ENCODE results near the gene NAALADL2. TPM values are rescaled to one million over a fixed set of nuclear protein-coding genes. Genes with fewer than 3 reads are reported as not detected.
"Not testable (repeated sequence)": the region's sequence is repeated elsewhere in the genome, so short reads cannot be mapped to it uniquely, and the experiment has no call there.

NAALADL2 gene
- total RNA-seq, 2 experiments from 2014 or later, result 0.27 TPM; not detected in 1

GRCh38 chr3:175748087-175748730, 889.1 kb downstream of the NAALADL2 start:
- no peaks in the 10 kb centered on the region for H3K4me1 Mint-ChIP-seq
- no peak overlapping the region for H3K4me3 Mint-ChIP-seq
- H3K27ac Mint-ChIP-seq, result no peak overlapping the region
- DNase-seq (no peak), ATAC-seq (no peak)
- ChIA-PET CTCF (no interaction called here), POLR2A (no interaction called here)
- no peaks in the 10 kb centered on the region for H3K27me3 Mint-ChIP-seq
- no peaks in the 10 kb centered on the region for H3K36me3 Mint-ChIP-seq (ENCODE audit: low read depth)
- intact Hi-C loops (cut with DNase I, micrococcal nuclease), result no loop called here
- peaks cover 4% of the 10 kb centered on the region for H3K9me3 Mint-ChIP-seq (ENCODE audit: low read depth)

GRCh38 chr3:175749981-175750380, 890.8 kb downstream of the NAALADL2 start:
- H3K9me3 Mint-ChIP-seq (ENCODE audit: low read depth), result peaks cover under 1% of the 10 kb centered on the region
- CTCF ChIA-PET, result interaction anchor here (1.0 kb wide), 1 partner anchor 8 kb away, joined by 3 read pairs; no protein-coding TSS in a partner anchor
- H3K36me3 Mint-ChIP-seq (ENCODE audit: low read depth), result no peaks in the 10 kb centered on the region
- H3K4me3 Mint-ChIP-seq, result no peak overlapping the region
- POLR2A ChIA-PET, result no interaction called here
- no peak overlapping the region for H3K27ac Mint-ChIP-seq
- intact Hi-C loops (cut with DNase I, micrococcal nuclease), result no loop called here
- no peak for DNase-seq
- H3K4me1 Mint-ChIP-seq, result no peaks in the 10 kb centered on the region
- no peaks in the 10 kb centered on the region for H3K27me3 Mint-ChIP-seq
- ATAC-seq, result no peak

GRCh38 chr3:175751089-175751488, 892.0 kb downstream of the NAALADL2 start:
- Mint-ChIP-seq H3K27ac (no peak overlapping the region), H3K4me3 (no peak overlapping the region)

GRCh38 chr3:175763948-175764347, 904.8 kb downstream of the NAALADL2 start:
- H3K27ac Mint-ChIP-seq, result no peak overlapping the region
- ChIA-PET CTCF (no interaction called here), POLR2A (no interaction called here)
- no peaks in the 10 kb centered on the region for H3K4me1 Mint-ChIP-seq
- ATAC-seq, result no peak
- H3K4me3 Mint-ChIP-seq, result no peak overlapping the region
- H3K27me3 Mint-ChIP-seq, result no peaks in the 10 kb centered on the region
- no peaks in the 10 kb centered on the region for H3K36me3 Mint-ChIP-seq (ENCODE audit: low read depth)
- intact Hi-C loops (cut with DNase I, micrococcal nuclease), result no loop called here
- DNase-seq, result no peak
- peaks cover 2% of the 10 kb centered on the region for H3K9me3 Mint-ChIP-seq (ENCODE audit: low read depth)

More at GRCh38 chr3:175751089-175751488, 892.0 kb downstream of the NAALADL2 start:
- CTCF ChIA-PET, result no interaction called here
- ATAC-seq (no peak), DNase-seq (no peak)
- Mint-ChIP-seq H3K27me3 (no peaks in the 10 kb centered on the region), H3K4me1 (no peaks in the 10 kb centered on the region), H3K9me3 (ENCODE audit: low read depth) (peaks cover 2% of the 10 kb centered on the region), H3K36me3 (ENCODE audit: low read depth) (no peaks in the 10 kb centered on the region)
- POLR2A ChIA-PET, result no interaction called here
- intact Hi-C loops (cut with DNase I, micrococcal nuclease), result no loop called here

- DNase-seq, result no peak
- peaks cover 4% of the 10 kb centered on the region for H3K9me3 Mint-ChIP-seq (ENCODE audit: low read depth)
- no peak overlapping the region for H3K4me3 Mint-ChIP-seq
- H3K36me3 Mint-ChIP-seq (ENCODE audit: low read depth), result no peaks in the 10 kb centered on the region
- intact Hi-C loops (cut with DNase I, micrococcal nuclease), result no loop called here
- H3K27ac Mint-ChIP-seq, result no peak overlapping the region
- ATAC-seq, result no peak
- H3K4me1 Mint-ChIP-seq, result no peaks in the 10 kb centered on the region
- H3K27me3 Mint-ChIP-seq, result no peaks in the 10 kb centered on the region
- ChIA-PET POLR2A (no interaction called here), CTCF (no interaction called here)
Measured at GRCh38 chr3:175764722-175765121, 905.6 kb downstream of the NAALADL2 start.

- Mint-ChIP-seq H3K4me1 (no peaks in the 10 kb centered on the region), H3K27ac (no peak overlapping the region), H3K36me3 (ENCODE audit: low read depth) (no peaks in the 10 kb centered on the region), H3K9me3 (ENCODE audit: low read depth) (peaks cover 1% of the 10 kb centered on the region), H3K27me3 (no peaks in the 10 kb centered on the region), H3K4me3 (no peak overlapping the region)
- ChIA-PET POLR2A (no interaction called here), CTCF (no interaction called here)
- no peak for DNase-seq
- intact Hi-C loops (cut with DNase I, micrococcal nuclease), result no loop called here
- ATAC-seq, result no peak
Measured at GRCh38 chr3:175770426-175770825, 911.3 kb downstream of the NAALADL2 start.

GRCh38 chr3:175777495-175777894, 918.4 kb downstream of the NAALADL2 start:
- intact Hi-C loops (cut with DNase I, micrococcal nuclease), result no loop called here
- Mint-ChIP-seq H3K4me1 (no peaks in the 10 kb centered on the region), H3K27me3 (no peaks in the 10 kb centered on the region), H3K4me3 (no peak overlapping the region), H3K27ac (no peak overlapping the region), H3K36me3 (ENCODE audit: low read depth) (no peaks in the 10 kb centered on the region), H3K9me3 (ENCODE audit: low read depth) (no peaks in the 10 kb centered on the region)
- ATAC-seq, result no peak
- no peak for DNase-seq
- CTCF ChIA-PET, result no interaction called here
- POLR2A ChIA-PET, result no interaction called here

GRCh38 chr3:175777965-175778364, 918.8 kb downstream of the NAALADL2 start:
- H3K4me3 Mint-ChIP-seq, result no peak overlapping the region
- DNase-seq (no peak), ATAC-seq (no peak)
- POLR2A ChIA-PET, result interaction anchor here (0.6 kb wide), 1 partner anchor 162 kb away, joined by 3 read pairs; no protein-coding TSS in a partner anchor
- no peaks in the 10 kb centered on the region for H3K36me3 Mint-ChIP-seq (ENCODE audit: low read depth)
- intact Hi-C loops (cut with DNase I, micrococcal nuclease), result no loop called here
- H3K27ac Mint-ChIP-seq, result no peak overlapping the region
- CTCF ChIA-PET, result no interaction called here
- no peaks in the 10 kb centered on the region for H3K4me1 Mint-ChIP-seq
- H3K9me3 Mint-ChIP-seq (ENCODE audit: low read depth), result no peaks in the 10 kb centered on the region
- H3K27me3 Mint-ChIP-seq, result no peaks in the 10 kb centered on the region

- ChIA-PET POLR2A (no interaction called here), CTCF (no interaction called here)
- Mint-ChIP-seq H3K4me1 (no peaks in the 10 kb centered on the region), H3K27ac (no peak overlapping the region), H3K9me3 (ENCODE audit: low read depth) (no peaks in the 10 kb centered on the region), H3K27me3 (no peaks in the 10 kb centered on the region), H3K4me3 (no peak overlapping the region), H3K36me3 (ENCODE audit: low read depth) (no peaks in the 10 kb centered on the region)
- intact Hi-C loops (cut with DNase I, micrococcal nuclease), result no loop called here
- no peak for ATAC-seq
- no peak for DNase-seq
Measured at GRCh38 chr3:175778994-175779393, 919.9 kb downstream of the NAALADL2 start.

- DNase-seq; intact Hi-C loops (cut with DNase I, micrococcal nuclease); ATAC-seq; H3K4me1 Mint-ChIP-seq; H3K27ac Mint-ChIP-seq; H3K9me3 Mint-ChIP-seq (ENCODE audit: low read depth); H3K36me3 Mint-ChIP-seq (ENCODE audit: low read depth); H3K4me3 Mint-ChIP-seq; POLR2A ChIA-PET; CTCF ChIA-PET; H3K27me3 Mint-ChIP-seq: not testable (repeated sequence)
Measured at GRCh38 chr3:175787109-175787508, 928.0 kb downstream of the NAALADL2 start.

GRCh38 chr3:175792245-175792644, 933.1 kb downstream of the NAALADL2 start:
- CTCF ChIA-PET, result interaction anchor here (0.7 kb wide), 1 partner anchor 985 kb away, joined by 3 read pairs; no protein-coding TSS in a partner anchor
- no peak for ATAC-seq

GRCh38 chr3:175798326-175798725, 939.2 kb downstream of the NAALADL2 start:
- ChIA-PET CTCF (no interaction called here), POLR2A (no interaction called here)
- intact Hi-C loops (cut with DNase I, micrococcal nuclease), result no loop called here
- Mint-ChIP-seq H3K27me3 (no peaks in the 10 kb centered on the region), H3K27ac (no peak overlapping the region), H3K4me3 (no peak overlapping the region), H3K4me1 (no peaks in the 10 kb centered on the region), H3K9me3 (ENCODE audit: low read depth) (no peaks in the 10 kb centered on the region), H3K36me3 (ENCODE audit: low read depth) (no peaks in the 10 kb centered on the region)
- DNase-seq, result no peak
- no peak for ATAC-seq

More at GRCh38 chr3:175792245-175792644, 933.1 kb downstream of the NAALADL2 start:
- intact Hi-C loops (cut with DNase I, micrococcal nuclease), result no loop called here
- H3K27me3 Mint-ChIP-seq, result no peaks in the 10 kb centered on the region
- H3K4me1 Mint-ChIP-seq, result no peaks in the 10 kb centered on the region
- POLR2A ChIA-PET, result no interaction called here
- H3K9me3 Mint-ChIP-seq (ENCODE audit: low read depth), result peaks cover 1% of the 10 kb centered on the region
- no peak overlapping the region for H3K4me3 Mint-ChIP-seq
- H3K36me3 Mint-ChIP-seq (ENCODE audit: low read depth), result no peaks in the 10 kb centered on the region
- no peak overlapping the region for H3K27ac Mint-ChIP-seq
- no peak for DNase-seq
